ENCODE results near the gene CKB. TPM values are rescaled to one million over a fixed set of nuclear protein-coding genes. Genes with fewer than 3 reads are reported as not detected.

Gene CKB
- total RNA-seq, 1 donor from 2014 or later, result 8.6 TPM

DNA sequence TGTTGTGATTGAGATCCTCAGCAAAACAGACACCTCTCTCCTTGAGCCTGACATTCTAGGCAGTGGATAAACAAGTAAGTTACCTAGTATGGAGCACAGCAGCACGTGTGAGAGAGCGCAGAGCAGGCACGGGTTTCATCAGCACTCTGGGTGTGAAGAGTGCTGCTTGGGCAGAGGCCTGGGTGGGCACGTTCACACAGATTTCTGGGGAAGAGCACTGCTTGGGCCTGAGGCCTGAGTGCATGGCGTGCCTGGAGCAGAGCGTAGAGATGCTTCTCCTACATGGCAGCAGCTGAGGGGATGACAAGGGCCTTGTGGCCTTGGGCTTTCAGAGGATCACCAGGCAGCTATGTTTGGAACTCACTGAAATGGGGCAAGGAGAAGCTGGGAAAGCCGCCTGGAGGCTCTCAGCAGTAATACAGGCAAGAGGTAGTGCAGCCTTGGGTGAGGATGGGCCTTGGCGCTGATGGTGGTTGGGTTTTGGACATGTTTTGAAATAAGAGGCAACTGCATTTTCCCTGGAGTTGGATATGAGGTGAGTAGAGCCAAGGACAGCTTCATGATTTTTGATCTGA lies 17.6 kb downstream of the CKB start:
- ATAC-seq (ENCODE audit: low read depth) (no peak), DNase-seq (no peak)
- no peaks in the 10 kb centered on the region for H3K9me3 Mint-ChIP-seq
- H3K27ac Mint-ChIP-seq, result no peak overlapping the region
- peaks cover 64% of the 10 kb centered on the region for H3K36me3 Mint-ChIP-seq (ENCODE audit: low read depth)
- TF ChIP-seq, protein P1, sequence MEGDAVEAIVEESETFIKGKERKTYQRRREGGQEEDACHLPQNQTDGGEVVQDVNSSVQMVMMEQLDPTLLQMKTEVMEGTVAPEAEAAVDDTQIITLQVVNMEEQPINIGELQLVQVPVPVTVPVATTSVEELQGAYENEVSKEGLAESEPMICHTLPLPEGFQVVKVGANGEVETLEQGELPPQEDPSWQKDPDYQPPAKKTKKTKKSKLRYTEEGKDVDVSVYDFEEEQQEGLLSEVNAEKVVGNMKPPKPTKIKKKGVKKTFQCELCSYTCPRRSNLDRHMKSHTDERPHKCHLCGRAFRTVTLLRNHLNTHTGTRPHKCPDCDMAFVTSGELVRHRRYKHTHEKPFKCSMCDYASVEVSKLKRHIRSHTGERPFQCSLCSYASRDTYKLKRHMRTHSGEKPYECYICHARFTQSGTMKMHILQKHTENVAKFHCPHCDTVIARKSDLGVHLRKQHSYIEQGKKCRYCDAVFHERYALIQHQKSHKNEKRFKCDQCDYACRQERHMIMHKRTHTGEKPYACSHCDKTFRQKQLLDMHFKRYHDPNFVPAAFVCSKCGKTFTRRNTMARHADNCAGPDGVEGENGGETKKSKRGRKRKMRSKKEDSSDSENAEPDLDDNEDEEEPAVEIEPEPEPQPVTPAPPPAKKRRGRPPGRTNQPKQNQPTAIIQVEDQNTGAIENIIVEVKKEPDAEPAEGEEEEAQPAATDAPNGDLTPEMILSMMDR (IDR thresholded peaks at IDR 0.05), result no peak
- peaks cover 6% of the 10 kb centered on the region for H3K4me1 Mint-ChIP-seq
- intact Hi-C loops (cut with micrococcal nuclease), result no loop called here
- no peak overlapping the region for H3K4me3 Mint-ChIP-seq
- CTCF ChIA-PET, result interaction anchor here (1.3 kb wide), 1 partner anchor 42 kb away, joined by 3 read pairs; no protein-coding TSS in a partner anchor
- H3K27me3 Mint-ChIP-seq, result no peaks in the 10 kb centered on the region
- POLR2A ChIA-PET, result interaction anchor here (0.6 kb wide), 1 partner anchor 528 kb away, joined by 6 read pairs; no protein-coding TSS in a partner anchor

DNA sequence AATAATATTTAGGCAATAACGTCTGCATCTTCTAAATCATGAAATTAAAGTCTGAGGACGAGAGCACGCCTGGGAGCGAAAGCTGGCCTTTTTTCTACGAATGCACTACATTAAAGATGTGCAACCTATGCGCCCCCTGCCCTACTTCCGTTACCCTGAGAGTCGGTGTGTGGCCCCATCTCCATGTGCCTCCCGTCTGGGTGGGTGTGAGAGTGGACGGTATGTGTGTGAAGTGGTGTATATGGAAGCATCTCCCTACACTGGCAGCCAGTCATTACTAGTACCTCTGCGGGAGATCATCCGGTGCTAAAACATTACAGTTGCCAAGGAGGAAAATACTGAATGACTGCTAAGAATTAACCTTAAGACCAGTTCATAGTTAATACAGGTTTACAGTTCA lies 19.3 kb downstream of the CKB start:
- POLR2A ChIA-PET, result interaction anchor here (1.1 kb wide), 1 partner anchor 58 kb away, joined by 3 read pairs; no protein-coding TSS in a partner anchor
- DNase-seq, result no peak
- H3K27me3 Mint-ChIP-seq, result no peaks in the 10 kb centered on the region
- ATAC-seq (ENCODE audit: low read depth), result no peak
- CTCF ChIA-PET, result interaction anchor here (1.1 kb wide), 1 partner anchor 44 kb away, joined by 3 read pairs; no protein-coding TSS in a partner anchor
- peaks cover 66% of the 10 kb centered on the region for H3K36me3 Mint-ChIP-seq (ENCODE audit: low read depth)
- intact Hi-C loops (cut with micrococcal nuclease), result no loop called here
- no peak overlapping the region for H3K4me3 Mint-ChIP-seq
- TF ChIP-seq, protein P1 (IDR thresholded peaks at IDR 0.05), result no peak
- no peak overlapping the region for H3K27ac Mint-ChIP-seq
- H3K9me3 Mint-ChIP-seq, result no peaks in the 10 kb centered on the region
- peaks cover 11% of the 10 kb centered on the region for H3K4me1 Mint-ChIP-seq

DNA sequence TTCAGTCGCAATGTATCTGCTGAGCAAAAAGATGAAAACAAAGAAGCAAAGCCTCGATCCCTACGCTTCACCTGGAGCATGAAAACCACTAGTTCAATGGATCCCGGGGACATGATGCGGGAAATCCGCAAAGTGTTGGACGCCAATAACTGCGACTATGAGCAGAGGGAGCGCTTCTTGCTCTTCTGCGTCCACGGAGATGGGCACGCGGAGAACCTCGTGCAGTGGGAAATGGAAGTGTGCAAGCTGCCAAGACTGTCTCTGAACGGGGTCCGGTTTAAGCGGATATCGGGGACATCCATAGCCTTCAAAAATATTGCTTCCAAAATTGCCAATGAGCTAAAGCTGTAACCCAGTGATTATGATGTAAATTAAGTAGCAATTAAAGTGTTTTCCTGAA lies 19.8 kb downstream of the CKB start:
- POLR2A ChIA-PET, result interaction anchor here (1.1 kb wide), 1 partner anchor 59 kb away, joined by 3 read pairs; no protein-coding TSS in a partner anchor

DNA sequence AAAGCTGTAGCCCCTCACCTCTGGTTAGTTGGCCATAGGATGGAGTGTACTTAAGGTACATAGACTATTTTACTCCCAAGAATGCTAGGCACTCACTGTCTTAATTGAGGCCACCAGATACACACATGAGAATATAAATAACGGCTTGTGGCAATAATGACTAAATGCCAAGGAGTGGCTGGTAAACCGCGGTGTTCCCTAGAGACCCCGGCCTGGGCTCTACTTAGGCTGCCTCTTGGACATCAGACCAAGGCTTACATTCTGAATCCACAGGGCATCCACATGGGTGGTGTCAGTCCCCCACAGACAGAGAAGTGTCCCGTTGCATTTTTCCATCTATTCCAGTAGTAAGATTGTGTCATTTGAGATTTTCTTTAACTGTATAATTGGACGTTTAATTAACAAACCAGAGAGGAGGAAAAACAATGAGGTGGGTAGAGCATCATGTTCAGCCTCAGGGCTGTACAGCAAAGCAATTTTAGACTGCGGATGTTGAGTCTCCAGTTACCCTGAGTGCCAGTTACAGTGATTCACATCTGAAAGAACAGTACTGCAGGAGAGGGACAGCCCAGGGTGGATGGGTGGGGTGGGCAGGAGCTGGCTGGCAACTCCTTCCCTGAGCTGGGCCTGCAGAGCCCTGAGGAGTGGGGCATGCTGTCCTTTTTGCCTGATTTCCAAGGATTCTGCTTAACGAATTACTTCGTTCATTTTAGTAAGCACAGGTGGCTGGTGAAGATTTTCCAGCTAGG lies 20.5 kb downstream of the CKB start:
- DNase-seq (no peak), ATAC-seq (ENCODE audit: low read depth) (no peak)
- no peak overlapping the region for H3K27ac Mint-ChIP-seq
- intact Hi-C loops (cut with micrococcal nuclease), result no loop called here
- TF ChIP-seq, protein P1 (IDR thresholded peaks at IDR 0.05), result no peak
- H3K4me3 Mint-ChIP-seq, result no peak overlapping the region
- peaks cover 74% of the 10 kb centered on the region for H3K36me3 Mint-ChIP-seq (ENCODE audit: low read depth)
- peaks cover 8% of the 10 kb centered on the region for H3K4me1 Mint-ChIP-seq
- H3K9me3 Mint-ChIP-seq, result no peaks in the 10 kb centered on the region
- no peaks in the 10 kb centered on the region for H3K27me3 Mint-ChIP-seq
- ChIA-PET POLR2A (no interaction called here), CTCF (interaction anchor here (1.1 kb wide), 2 partner anchors 45 to 50 kb away, joined by 3 read pairs; no protein-coding TSS in a partner anchor)

More for the DNA sequence above, 19.8 kb downstream of the CKB start:
- H3K27me3 Mint-ChIP-seq, result no peaks in the 10 kb centered on the region
- intact Hi-C loops (cut with micrococcal nuclease), result no loop called here
- peaks cover 11% of the 10 kb centered on the region for H3K4me1 Mint-ChIP-seq
- peaks cover 69% of the 10 kb centered on the region for H3K36me3 Mint-ChIP-seq (ENCODE audit: low read depth)
- DNase-seq (no peak), ATAC-seq (ENCODE audit: low read depth) (no peak)
- H3K9me3 Mint-ChIP-seq, result no peaks in the 10 kb centered on the region
- H3K27ac Mint-ChIP-seq, result no peak overlapping the region
- no peak overlapping the region for H3K4me3 Mint-ChIP-seq
- CTCF ChIA-PET, result interaction anchor here (1.1 kb wide), 1 partner anchor 44 kb away, joined by 3 read pairs; no protein-coding TSS in a partner anchor
- TF ChIP-seq, protein P1 (IDR thresholded peaks at IDR 0.05), result no peak
